ENCODE data around the gene MAPK7.

MAPK7 gene

DNA sequence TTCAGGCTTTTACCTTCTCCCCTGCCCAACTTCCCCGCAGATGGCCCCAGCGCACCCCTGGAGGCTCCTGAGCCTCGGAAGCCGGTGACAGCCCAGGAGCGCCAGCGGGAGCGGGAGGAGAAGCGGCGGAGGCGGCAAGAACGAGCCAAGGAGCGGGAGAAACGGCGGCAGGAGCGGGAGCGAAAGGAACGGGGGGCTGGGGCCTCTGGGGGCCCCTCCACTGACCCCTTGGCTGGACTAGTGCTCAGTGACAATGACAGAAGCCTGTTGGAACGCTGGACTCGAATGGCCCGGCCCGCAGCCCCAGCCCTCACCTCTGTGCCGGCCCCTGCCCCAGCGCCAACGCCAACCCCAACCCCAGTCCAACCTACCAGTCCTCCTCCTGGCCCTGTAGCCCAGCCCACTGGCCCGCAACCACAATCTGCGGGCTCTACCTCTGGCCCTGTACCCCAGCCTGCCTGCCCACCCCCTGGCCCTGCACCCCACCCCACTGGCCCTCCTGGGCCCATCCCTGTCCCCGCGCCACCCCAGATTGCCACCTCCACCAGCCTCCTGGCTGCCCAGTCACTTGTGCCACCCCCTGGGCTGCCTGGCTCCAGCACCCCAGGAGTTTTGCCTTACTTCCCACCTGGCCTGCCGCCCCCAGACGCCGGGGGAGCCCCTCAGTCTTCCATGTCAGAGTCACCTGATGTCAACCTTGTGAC, 3.6 kb downstream of the MAPK7 start:
- DNase-seq: no peak

DNA sequence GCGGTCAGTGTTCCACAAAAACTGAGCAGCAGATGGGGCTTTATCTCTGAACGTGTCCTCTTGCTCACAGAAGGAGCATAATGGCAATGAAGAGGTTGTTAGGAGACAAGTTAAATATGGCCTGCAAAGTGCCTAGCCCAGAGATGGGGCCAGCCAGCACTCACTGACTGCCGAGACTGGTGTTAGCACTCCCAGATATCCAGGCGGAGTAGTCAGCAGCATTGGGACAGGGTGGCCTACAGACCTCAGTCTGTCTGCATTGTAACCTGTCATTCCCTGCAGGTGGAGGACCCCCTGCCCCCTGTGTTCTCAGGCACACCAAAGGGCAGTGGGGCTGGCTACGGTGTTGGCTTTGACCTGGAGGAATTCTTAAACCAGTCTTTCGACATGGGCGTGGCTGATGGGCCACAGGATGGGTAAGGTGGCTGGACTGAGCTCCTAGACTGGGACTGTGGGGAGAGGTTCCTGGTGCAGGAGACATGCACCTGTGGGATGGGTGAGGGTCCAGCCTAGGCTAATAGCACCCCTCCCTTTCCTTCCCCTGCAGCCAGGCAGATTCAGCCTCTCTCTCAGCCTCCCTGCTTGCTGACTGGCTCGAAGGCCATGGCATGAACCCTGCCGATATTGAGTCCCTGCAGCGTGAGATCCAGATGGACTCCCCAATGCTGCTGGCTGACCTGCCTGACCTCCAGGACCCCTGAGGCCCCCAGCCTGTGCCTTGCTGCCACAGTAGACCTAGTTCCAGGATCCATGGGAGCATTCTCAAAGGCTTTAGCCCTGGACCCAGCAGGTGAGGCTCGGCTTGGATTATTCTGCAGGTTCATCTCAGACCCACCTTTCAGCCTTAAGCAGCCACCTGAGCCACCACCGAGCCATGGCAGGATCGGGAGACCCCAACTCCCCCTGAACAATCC, 4.5 kb downstream of the MAPK7 start:
- no peak for DNase-seq

DNA sequence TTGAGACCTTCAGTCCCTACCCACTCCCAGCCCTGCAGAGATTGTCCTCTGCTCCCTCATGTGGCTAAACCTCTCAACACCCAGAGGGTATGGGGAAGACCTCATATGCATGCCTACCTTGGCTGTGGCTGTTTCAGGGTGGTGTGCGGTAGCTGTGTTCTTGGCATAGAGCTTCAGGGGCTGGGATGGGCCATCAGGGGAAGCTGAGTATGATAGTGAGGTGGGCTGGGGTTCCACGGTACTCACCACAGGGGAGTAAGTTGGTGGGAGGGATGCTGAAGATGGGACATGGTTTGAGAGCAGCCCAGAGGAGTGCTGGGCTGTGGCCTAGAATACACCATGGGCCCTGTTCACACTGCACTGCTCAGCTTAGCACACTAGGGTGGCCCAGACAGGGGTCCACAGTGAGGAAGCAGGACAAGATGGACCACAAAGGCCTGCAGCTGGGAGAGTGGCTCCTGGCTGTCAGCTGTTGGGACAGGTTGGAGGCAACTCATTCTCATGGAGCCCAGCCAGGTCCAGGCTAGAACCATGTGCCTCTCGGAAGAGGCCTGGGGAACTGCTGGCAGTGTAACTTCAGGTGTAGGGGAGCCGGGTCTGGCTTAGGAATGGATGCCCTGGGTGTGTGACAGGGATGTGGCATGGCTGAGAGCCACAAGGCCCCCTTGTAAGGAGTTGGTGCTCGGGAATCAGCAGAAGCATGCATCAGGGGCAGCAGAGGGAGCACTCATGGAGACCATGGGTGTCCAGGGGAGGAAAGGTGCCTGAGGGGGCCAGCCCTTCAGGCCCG, 5.6 kb downstream of the MAPK7 start:
- DNase-seq: no peak

DNA sequence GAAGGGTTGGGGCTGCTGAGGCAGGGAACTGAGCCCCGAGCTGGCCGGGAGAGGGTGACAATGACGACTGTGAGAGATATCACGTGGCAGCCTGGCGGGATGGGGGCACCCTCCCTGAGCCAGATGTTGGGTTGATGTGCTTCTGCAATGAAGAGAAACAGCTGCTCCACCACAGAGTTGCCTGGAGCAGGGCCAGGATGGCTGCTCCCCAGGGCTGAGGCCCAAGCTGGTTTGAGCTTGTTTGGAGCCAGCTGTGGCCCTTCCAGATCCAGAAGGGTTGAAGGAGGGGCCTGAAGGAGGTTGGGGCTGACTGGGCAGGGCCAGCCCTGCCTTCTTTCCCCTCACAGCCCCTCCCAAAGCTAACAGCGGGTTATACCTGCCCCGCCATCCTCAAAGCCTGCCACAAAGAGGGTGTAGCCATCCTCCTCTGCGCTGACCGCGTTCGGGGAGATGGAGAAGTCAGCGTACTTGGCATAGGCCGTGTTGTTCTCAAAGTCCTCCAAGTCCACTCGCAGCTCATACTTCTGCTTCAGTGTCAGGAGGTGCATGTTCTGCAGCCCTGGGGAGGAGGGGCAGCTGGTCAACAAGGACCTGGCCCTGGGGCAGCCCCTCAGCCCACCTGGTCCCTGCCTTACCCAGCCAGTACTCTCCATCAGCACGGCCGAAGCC, 6.6 kb downstream of the MAPK7 start:
- no peak for DNase-seq

DNA sequence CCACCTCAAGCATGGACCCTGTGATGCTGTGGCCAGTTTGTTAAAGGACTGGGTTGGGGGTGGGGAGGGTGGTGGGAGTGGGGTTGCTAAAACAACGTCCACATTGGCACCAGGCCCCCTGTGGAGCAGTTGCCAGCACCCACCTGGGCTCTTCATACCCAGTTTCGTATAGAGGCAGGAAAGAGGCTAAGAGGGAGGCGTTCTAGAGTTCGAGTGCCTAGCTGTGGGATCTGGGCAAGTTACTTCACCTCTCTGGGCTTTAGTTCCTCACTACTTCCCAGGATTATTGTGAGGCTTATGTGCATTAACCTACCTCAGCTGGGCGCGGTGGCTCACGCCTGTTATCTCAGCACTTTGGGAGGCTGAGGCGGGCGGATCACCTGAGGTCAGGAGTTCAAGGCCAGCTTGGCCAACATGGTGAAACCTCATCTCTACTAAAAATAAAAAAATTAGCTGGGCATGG, 7.3 kb downstream of the MAPK7 start:
- no peak for DNase-seq

DNA sequence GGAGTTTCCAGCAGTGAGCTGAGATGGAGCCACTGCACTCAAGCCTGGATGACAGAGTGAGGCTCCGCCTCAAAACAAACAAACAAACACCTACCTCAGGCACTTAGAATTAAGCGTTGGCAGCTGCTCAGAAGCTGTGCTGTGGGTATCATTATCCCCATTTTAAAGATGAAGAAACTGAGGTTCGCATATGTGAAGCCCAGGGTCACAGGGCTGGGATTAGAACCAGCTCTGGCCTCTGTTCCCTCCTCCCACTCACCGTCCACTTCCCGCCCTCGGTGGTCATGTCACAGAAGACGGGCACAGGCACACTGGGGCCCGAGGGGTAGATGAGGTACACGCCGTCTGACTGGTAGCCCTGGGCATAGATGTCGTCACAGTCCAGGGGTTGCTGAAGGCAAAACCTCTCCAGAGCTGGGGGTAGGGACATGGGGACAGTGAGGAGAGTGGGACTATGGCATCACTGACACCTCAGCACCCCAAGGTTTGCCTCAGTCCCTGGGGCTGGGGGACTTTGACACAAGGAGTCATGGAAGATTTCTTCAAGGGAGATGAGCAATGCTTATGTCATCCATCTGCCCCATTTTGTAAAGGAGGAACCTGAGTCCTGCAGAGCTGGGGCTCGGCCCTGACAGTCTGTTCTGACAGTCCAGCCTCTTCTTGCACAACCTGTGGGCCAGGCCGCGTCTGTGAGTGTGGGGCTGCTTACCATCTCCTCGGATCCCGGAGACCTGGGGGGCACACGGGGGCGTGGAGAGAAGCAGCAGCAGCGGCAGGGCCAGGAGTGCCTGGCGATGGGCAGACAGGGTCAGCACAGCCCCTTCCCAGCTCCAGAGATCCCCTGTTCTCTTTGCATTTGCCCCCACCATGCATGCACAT, 8.0 kb downstream of the MAPK7 start:
- DNase-seq: no peak

DNA sequence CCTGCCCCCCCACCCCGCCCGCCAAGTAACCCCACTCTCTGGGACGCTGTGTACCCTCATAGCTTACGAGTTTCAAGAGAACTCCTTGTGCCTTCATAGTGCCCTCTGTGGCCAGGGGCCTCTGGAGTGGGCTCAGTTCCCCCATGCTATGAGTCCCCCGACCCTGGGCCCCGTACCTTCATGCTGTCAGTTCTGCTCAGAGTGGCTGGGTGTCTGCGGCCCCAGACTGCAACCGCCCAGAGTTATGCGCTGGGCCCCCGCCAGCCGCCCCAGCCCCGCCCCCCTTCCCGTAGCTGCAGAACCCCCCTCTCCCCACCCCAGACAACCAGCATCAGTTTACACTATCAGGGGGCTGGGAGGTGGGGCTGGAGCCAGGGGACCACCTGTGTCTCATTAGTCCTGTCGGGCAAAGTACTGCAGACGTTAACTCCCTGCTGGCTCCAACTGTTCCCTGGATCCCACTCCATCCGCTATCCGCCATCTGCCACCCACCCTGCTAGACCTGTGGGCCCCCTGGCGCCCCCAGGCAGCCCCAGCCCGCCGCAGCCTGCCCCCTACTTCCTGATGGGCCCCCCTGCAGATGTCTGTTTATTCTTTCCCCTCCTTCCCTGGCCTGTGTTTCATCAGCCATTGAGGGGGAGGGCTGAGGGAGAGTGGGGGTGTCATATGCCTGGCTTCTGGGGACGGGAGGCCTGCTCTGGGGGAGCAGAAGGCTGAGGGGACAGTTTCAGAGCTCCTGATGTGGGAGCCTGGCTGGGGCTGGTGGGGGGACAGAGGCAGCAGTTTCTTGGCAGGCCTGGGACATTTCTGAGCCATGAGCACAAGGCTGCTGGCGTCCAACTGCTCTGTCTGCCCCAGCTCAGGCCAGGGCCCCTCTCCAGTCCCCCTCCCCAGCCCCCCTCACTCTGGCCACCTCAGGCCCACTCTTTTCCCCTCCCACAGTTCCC, 8.9 kb downstream of the MAPK7 start, which contains the start of gene MFAP4:
TSS of gene MFAP4 (minus strand) at position 217 of the 947 bp plus-strand sequence. CDS start at position 182, 35 bp downstream.
- DNase-seq: no peak

DNA sequence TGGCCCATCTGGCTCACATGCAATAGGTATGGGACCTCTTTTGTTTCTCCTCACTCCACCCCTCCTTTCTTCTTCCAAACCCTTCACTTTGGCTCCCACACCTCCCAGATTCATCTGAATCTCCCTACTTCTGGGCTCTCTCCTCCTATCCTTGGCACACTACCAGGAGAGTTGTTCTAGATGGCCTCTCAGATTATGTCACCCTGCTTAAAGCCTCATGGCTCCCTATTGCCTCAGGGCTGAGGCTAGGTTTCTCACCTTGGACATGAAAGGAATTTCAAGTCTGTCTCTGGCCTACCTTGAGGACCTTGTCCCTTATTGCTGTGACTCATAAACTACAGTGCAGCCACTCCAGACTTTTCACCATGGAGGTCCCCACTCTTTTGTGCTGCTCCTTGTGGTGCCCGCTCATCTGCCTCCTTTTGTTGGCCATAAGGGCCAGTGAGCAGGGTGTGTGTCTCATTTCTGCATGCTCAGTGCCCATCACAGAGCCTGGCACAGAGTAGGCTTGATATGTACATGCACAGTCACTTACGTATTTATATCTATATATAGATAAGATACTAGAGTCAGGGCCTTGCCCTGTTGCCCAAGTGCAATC, 9.7 kb downstream of the MAPK7 start:
- no peak for DNase-seq

DNA sequence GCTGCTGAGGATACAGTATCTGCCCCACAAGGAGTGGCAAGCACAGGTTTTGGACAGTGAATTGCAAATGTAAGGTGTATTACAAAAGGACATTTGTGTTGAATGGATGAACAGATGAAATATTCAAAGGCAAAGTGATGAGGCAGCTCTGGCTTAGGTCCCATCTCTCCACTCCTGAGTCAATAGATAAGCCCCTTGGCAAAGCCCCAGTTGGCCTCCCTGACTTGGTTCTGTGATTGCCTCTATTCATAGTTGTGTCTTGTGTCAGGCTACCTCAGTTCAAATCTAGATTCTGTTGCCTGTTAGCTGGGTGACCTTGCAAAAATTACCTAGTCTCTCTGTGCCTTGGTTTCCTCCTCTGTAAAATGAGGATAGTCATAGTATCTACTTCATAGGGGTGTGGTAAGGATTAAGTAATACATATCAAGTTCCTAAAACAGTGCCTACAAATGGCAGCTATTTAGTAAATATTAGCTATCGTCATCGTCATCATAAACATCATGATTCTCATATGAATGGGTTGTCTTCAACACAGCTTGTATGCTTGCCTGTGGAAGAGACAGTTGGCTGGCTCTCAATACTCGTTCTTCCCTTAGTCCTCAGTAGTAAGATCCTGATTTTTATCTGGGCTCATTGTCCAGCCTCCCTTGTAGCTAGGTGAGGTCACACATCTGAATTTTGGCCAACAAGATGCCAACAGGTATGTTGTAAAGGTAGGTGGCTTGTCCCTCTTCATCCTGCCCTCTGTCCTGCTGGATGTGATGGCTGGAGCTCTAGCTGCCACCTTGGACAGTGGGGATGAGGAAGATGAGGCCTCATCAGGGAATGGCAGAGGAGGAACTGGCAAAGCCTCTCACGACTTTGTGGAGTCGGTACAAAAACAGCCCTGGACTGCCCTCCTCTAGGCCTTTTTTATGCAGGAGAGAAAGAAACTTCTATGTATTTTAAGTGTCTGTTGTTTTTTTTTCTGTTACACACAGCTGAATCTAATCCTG, 10.8 kb downstream of the MAPK7 start:
- DNase-seq: no peak

DNA sequence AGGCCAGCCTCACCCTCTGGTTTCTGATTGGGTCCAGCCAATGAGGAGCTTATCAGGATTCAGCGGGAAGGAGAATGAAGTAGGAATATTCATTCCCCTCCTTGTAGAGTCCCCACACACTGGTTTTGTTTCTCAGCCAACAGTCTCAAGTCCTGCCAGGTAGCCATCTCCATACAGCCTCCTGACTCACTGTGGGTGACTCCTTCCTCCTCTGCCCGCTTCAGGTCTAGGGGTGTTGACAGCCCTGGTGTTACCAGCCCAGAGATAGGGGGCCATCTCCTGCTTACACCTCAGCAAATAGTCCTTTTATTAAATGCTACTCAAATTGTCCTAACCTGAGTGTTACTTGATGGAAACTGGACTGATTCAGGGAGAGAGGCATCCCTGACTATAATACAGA, 12.7 kb downstream of the MAPK7 start:
- no peak for DNase-seq

DNA sequence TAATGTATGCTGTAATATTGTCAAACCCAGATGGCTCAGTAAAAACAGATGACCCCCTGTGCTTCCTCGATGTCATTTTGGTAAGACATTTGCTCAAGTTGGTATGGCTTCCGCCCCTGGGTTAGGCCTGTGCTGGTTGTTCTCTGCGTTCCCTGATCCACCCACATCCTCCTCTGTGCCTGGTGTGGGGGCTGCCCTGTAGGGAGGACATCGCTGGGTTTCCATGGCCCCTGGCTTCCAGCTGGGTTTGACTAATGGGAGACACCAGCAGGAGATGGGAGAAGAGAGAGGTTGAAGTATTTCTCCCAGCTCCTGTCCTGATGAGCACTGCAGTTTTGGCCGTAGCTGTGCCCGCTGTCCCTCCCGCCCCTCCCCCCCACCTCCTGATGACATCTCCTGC, 13.1 kb downstream of the MAPK7 start:
- DNase-seq: no peak

DNA sequence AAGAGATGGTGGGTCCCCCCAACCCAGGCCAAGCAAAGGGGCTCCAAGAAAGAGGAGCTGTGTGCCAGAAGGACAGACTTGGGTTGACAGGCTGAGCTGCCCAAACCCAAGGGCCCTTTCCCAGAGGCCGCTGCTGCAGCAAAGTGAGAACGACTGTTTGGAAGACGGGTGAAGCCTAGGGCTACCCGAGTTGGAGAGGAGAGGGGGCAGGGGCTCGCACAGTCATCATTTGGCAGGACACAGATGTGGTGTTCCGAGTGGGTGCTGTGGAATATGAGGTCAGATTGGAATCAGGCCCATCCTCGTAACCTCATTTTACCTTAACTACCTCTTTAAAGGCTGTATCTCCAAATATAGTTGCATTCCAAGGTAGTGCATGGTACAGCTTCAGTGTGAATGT, 14.0 kb downstream of the MAPK7 start:
- no peak for DNase-seq

DNA sequence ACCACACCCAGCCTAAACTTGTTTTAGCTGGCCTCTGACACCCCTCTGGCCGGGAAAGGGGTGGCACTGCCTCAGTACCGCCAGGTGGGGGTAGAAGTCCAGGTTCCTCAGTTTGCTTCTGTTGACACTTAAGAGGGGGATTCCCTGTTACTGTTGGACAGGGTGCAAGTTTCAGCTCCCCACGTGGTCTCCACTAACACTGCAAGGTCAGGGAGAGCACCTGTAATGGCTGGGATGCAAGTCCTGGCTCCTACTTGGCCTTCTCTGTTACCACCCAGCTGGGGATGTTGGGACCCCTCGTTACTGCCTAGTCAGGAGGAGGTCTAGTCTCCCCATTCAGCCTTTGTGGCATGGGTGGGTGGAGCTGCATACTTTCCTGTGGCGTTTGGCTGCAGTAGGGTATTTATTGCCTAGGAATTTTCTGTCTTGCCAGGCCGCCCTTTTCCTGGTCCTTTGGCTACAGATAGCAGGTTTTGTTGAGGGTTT, 19.3 kb downstream of the MAPK7 start:
- DNase-seq: no peak

DNA sequence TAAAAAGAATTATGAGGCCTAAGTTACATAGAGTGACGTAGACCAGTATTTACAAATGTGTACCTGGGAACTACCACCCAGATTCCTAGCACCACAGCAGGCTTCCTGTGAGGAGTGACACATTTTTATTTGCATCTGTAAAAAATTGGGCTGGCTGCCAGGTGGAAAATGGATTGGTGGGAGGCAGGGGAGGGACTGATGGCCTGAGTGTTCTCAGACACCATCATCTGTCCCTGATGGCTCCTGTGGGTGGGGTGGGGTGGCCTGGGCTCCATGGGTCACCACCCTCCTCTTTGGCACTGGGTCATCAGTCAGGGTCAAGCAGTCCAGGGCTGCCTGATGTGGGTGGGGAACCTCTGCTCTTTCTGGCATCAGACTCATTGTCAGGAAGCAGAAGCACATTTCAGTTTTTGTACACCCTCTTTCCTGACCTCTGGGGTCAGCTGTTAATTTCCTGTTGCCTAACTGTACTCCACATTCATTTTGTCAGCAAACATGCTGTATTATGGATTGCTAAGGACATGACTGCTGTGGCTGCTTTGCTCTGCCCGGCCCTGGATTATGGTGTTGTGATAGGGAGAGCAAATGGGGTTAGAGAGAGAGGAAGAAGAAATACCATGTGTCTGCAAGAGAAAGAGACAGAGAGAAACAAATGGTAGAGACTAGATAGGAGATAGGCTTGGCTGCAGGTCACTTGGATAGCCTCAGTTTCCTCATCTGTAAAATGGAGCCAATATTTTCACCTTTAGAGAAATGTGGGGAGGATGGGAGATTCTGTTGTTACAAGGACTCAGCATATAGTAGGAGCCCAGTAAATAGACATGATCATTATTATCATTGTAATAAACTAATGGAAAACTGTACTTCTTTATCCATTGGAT, 20.2 kb downstream of the MAPK7 start:
- DNase-seq: no peak

DNA sequence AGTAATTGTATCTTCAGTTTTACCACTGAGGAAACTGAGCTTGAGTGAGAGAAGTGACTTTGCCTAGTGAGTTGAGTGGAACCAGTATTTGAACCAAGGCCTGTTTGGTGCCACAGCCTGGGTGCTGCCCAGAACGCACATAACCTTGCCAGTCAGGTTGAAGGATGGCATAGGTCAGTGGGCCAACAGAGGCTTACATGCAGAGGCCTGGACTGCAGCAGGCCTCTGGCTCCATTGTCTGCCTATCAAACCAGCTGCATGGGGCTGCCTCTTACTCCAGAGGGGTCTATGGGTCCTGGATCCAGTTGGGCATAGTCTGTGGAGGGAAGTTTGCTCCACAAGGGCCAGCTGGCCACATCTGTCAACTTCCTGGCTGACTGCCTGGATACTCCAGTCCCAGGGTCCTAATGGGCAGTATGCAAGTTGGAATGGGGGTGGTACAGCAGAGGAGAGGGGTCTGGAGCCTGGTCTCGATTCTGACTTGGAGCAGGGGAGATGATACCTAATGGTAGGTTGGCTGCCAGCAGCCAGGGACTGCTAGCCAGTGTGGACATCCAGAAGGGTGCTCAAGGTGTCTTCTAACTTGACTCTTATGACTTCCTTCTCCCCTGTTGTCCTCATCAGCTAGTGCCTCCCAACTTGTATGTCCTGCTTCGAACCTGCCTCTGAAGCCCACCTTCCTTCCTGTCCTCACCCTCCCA, 21.6 kb downstream of the MAPK7 start:
- DNase-seq: no peak

DNA sequence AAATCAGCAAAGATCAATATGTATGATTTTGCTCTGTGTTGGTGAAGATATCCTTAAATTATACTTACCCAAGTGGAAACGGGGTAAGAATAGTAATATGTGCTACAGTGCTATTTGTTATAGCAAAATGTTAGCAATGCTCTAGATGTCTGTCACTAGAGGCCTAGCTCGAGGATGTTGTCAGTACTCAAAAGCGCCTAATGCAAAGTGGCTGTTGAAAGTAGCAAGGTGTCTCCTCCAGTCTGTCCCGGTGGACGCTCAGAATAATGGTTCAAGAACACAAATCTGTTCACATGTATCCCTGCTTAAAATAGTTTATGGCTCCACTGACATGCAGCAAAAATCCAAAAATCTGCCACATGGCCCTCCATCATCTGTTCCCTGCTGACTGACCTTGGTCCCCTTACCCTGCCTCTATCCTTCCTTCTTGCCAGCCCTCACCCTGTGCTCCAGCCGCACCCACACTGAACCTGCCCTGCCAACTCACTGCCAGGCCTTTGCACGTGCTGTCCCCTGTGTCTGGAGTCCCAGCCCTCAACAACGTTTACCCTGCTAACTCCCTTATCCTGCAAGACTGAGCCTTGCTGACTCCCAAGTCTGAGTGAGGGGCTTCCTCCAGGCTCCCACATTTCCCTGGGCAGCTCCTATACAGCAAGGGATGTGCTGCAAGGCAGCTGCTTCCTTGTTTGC, 23.2 kb downstream of the MAPK7 start:
- no peak for DNase-seq
